Measurements from ENCODE around the gene DMRT2. TPM values are rescaled to one million over a fixed set of nuclear protein-coding genes. Genes with fewer than 3 reads are reported as not detected.

The DMRT2 gene
- total and polyA plus RNA-seq, 2 donors (not counting 1 experiment from before 2014, with no cell fraction given), result not detected

DNA sequence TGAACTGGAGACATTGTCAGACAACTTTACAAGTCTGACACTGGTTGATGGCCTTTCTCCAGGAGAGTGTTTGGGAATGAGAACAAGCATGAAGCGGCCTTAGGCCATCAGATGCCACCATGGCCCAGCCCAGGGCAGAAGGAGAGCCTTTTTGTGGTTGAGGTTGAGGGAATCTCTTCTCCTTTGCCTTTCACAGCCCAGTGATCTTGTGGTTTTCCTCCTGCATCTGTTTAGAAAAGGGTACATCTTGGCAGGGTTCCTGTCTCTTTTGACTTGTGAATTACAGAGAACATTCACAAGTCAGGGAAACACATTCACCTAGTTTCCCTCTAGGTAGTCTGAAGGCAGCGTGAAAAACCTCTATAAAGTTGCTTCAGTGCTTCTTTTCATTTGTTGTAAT is 27.5 kb downstream of the DMRT2 start:
- H3K4me3 ChIP-seq (ENCODE audit: control extremely low read depth in 1 of 5, extremely low read depth in 1 of 5, insufficient read depth in 1 of 5, low read depth in 2 of 5, low read length in 4 of 5), result no peak overlapping the region
- intact Hi-C loops (cut with micrococcal nuclease), result no loop called here
- H3K4me2 ChIP-seq (replicated peaks; ENCODE audit: low read depth, low read length, poor library complexity, severe bottlenecking), result no peak overlapping the region
- H3K4me1 ChIP-seq (ENCODE audit: control insufficient read depth in 2 of 2, insufficient read depth in 2 of 2, low read length in 2 of 2), result no peaks in the 10 kb centered on the region
- H3K27me3 Mint-ChIP-seq, result peaks cover 23% of the 10 kb centered on the region
- H3K9me3 ChIP-seq (ENCODE audit: control extremely low read depth in 1 of 3, control insufficient read depth in 2 of 3, insufficient read depth in 1 of 3, low read length in 2 of 3), result no peaks in the 10 kb centered on the region
- H3K79me2 ChIP-seq (ENCODE audit: control insufficient read depth, insufficient read depth, low read length), result no peaks in the 10 kb centered on the region
- H3K4me3 Mint-ChIP-seq, result no peak overlapping the region
- peaks cover 0 to 6% (median 1%) of the 10 kb centered on the region in 4 experiments for H3K27me3 ChIP-seq (replicated peaks in 1 of 4; ENCODE audit: control extremely low read depth in 1 of 4, control insufficient read depth in 3 of 4, insufficient read depth in 4 of 4, low read length in 3 of 4)
- H3K9me3 Mint-ChIP-seq (ENCODE audit: insufficient read depth), result no peaks in the 10 kb centered on the region
- WGBS (ENCODE audit: insufficient coverage), result 0% methylated on average over 1 of the region's 2 CpGs
- ATAC-seq (ENCODE audit: low read depth), result no peak
- H3K4me1 Mint-ChIP-seq, result peaks cover 2% of the 10 kb centered on the region
- ChIA-PET CTCF (no interaction called here), POLR2A (no interaction called here)
- TF ChIP-seq, protein P1, sequence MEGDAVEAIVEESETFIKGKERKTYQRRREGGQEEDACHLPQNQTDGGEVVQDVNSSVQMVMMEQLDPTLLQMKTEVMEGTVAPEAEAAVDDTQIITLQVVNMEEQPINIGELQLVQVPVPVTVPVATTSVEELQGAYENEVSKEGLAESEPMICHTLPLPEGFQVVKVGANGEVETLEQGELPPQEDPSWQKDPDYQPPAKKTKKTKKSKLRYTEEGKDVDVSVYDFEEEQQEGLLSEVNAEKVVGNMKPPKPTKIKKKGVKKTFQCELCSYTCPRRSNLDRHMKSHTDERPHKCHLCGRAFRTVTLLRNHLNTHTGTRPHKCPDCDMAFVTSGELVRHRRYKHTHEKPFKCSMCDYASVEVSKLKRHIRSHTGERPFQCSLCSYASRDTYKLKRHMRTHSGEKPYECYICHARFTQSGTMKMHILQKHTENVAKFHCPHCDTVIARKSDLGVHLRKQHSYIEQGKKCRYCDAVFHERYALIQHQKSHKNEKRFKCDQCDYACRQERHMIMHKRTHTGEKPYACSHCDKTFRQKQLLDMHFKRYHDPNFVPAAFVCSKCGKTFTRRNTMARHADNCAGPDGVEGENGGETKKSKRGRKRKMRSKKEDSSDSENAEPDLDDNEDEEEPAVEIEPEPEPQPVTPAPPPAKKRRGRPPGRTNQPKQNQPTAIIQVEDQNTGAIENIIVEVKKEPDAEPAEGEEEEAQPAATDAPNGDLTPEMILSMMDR (IDR thresholded peaks at IDR 0.05), result no peak
- no peak for TF ChIP-seq EZH2 (IDR thresholded peaks at IDR 0.05; ENCODE audit: borderline replicate concordance, insufficient read depth, low read depth, low read length, poor library complexity, severe bottlenecking)
- no peak overlapping the region for H3K27ac Mint-ChIP-seq
- no peaks in the 10 kb centered on the region for H4K20me1 ChIP-seq (ENCODE audit: control insufficient read depth, insufficient read depth, low read length, poor library complexity, severe bottlenecking)
- no peak overlapping the region for H3K27ac ChIP-seq (ENCODE audit: low read length in 2 of 2)
- H2AFZ ChIP-seq (ENCODE audit: insufficient read depth, low read depth, low read length, poor library complexity, severe bottlenecking), result no peak overlapping the region
- H3K36me3 ChIP-seq (replicated peaks in 1 of 2; ENCODE audit: control extremely low read depth in 1 of 2, control insufficient read depth in 1 of 2, extremely low read depth in 1 of 2, insufficient read depth in 2 of 2, low read length in 1 of 2), result no peaks in the 10 kb centered on the region
- H3K9ac ChIP-seq (ENCODE audit: low read length), result no peak overlapping the region
- no peak for DNase-seq

DNA sequence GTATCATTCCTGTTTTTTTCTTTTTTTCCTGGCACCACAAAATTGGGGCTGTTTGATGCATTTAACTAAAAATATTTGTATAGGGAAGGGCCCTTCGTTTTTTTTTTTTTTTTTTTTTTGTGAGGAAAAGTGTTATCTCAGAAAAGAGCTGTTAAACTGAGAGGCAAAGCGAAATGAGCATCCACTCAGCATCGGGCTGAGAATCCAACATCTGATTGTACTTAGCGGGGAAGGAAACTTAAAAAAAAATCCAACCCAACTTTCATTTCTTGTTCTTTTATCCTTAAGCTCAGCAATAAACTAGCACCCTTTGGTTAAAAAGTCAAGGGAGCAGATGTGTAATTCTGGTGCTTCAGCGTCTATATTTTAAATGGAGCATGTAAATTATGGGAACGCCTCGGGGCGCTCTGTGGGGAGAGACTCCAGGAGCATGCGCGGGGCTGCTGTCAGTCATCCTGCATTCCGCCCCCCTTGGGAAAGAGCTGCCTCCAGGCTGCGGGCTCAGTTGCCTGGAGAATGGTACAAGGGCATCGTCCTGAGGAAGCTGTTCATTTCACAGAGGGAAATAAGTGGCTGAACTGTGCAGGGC is 33.3 kb downstream of the DMRT2 start:
- Histone ChIP-seq H3K9ac (ENCODE audit: low read length) (no peak overlapping the region), H3K79me2 (ENCODE audit: control insufficient read depth, insufficient read depth, low read length) (no peaks in the 10 kb centered on the region), H4K20me1 (ENCODE audit: control insufficient read depth, insufficient read depth, low read length, poor library complexity, severe bottlenecking) (no peaks in the 10 kb centered on the region), H3K4me3 (ENCODE audit: control extremely low read depth in 1 of 5, extremely low read depth in 1 of 5, insufficient read depth in 1 of 5, low read depth in 2 of 5, low read length in 4 of 5) (no peak overlapping the region), H3K4me2 (replicated peaks; ENCODE audit: low read depth, low read length, poor library complexity, severe bottlenecking) (no peak overlapping the region), H3K4me1 (ENCODE audit: control insufficient read depth in 2 of 2, insufficient read depth in 2 of 2, low read length in 2 of 2) (no peaks in the 10 kb centered on the region), H2AFZ (ENCODE audit: insufficient read depth, low read depth, low read length, poor library complexity, severe bottlenecking) (no peak overlapping the region), H3K27ac (ENCODE audit: low read length in 2 of 2) (no peak overlapping the region), H3K27me3 (replicated peaks in 1 of 4; ENCODE audit: control extremely low read depth in 1 of 4, control insufficient read depth in 3 of 4, insufficient read depth in 4 of 4, low read length in 3 of 4) (peaks cover 0 to 6% (median 2%) of the 10 kb centered on the region in 4 experiments), H3K36me3 (replicated peaks in 1 of 2; ENCODE audit: control extremely low read depth in 1 of 2, control insufficient read depth in 1 of 2, extremely low read depth in 1 of 2, insufficient read depth in 2 of 2, low read length in 1 of 2) (no peaks in the 10 kb centered on the region), H3K9me3 (ENCODE audit: control extremely low read depth in 1 of 3, control insufficient read depth in 2 of 3, insufficient read depth in 1 of 3, low read length in 2 of 3) (no peaks in the 10 kb centered on the region)
- no peak for DNase-seq
- intact Hi-C loops (cut with micrococcal nuclease), result no loop called here
- ChIA-PET POLR2A (no interaction called here), CTCF (no interaction called here)
- Mint-ChIP-seq H3K27ac (no peak overlapping the region), H3K27me3 (peaks cover 20% of the 10 kb centered on the region), H3K9me3 (ENCODE audit: insufficient read depth) (no peaks in the 10 kb centered on the region), H3K4me1 (no peaks in the 10 kb centered on the region), H3K4me3 (no peak overlapping the region)
- 11% methylated on average over 12 of the region's 13 CpGs for whole genome bisulfite sequencing (ENCODE audit: insufficient coverage)
- no peak for TF ChIP-seq EZH2 (IDR thresholded peaks at IDR 0.05; ENCODE audit: borderline replicate concordance, insufficient read depth, low read depth, low read length, poor library complexity, severe bottlenecking)
- TF ChIP-seq, protein P1 (IDR thresholded peaks at IDR 0.05), result no peak
- ATAC-seq (ENCODE audit: low read depth), result no peak
